GM12878 (cell line): ENCODE measurements around the gene VARS2. TPM values are rescaled to one million over a fixed set of nuclear protein-coding genes. Genes with fewer than 3 reads are reported as not detected.
A peak's percentile ranks its signal among the peaks of the same experiment; 100 is the strongest.
"Not testable (repeated sequence)": the region's sequence is repeated elsewhere in the genome, so short reads cannot be mapped to it uniquely, and the experiment has no call there.

ENCODE experiments used
- ATAC-seq: fragments of 200-7000 bp; cut with Tn5 transposase; 3 replicates; pipeline ENCODE4 v1.9.1; 2020; ENCODE audit warnings: mild to moderate bottlenecking, moderate library complexity
- BruUV-seq: library from RNA; stranded (reverse); fragments of 400-500 nt; replicated peaks from 2 replicates; lab custom pipeline; 2021; lab: Mats Ljungman, UMichigan
- CTCF ChIA-PET: fragments of 300-600 bp; sonication (Branson Sonifier 250); formaldehyde crosslinking; extraction: SDS; loops from one replicate; lab custom pipeline; 2021; ENCODE audit warnings: inconsistent platforms; lab: Yijun Ruan, JAX
- POLR2A ChIA-PET: fragments of 350-600 bp; formaldehyde crosslinking; extraction: SDS; loops from one replicate; lab custom pipeline; 2021; ENCODE audit warnings: inconsistent platforms; lab: Charles Lee
- RAD21 ChIA-PET: fragments of 300-600 bp; sonication (Branson Sonifier 250); formaldehyde crosslinking; loops from one replicate; lab custom pipeline; 2023; ENCODE audit warnings: antibody characterized with exemption; ENCODE audit not compliant: unreplicated experiment; lab: Charles Lee
- SMC1A ChIA-PET: fragments of 300-600 bp; sonication (Branson Sonifier 250); formaldehyde crosslinking; loops from one replicate; lab custom pipeline; 2023; ENCODE audit not compliant: unreplicated experiment, uncharacterized antibody; lab: Charles Lee
- DNase-seq: peaks from one replicate; pipeline ENCODE4 v3.0.0-alpha.2; 2011; ENCODE audit warnings: low read depth, low spot score
- FAIRE-seq: peaks from 3 replicates; lab custom pipeline; 2011; peaks lifted over from hg19 to GRCh38; lab: Jason Lieb, UNC
- H2AFZ ChIP-seq: 2 replicates; pipeline ENCODE4 v1.6.0; 2011; ENCODE audit warnings: low read depth, low read length, control low read depth; ENCODE audit not compliant: control insufficient read depth
- H3K27ac ChIP-seq: 2 replicates; pipeline ENCODE4 v1.5.1; 2011; ENCODE audit warnings: control low read depth; ENCODE audit not compliant: control insufficient read depth, insufficient read depth
- H3K27me3 ChIP-seq, 2 experiments: replicated peaks in 1 of 2; 2 replicates each; pipeline versions ENCODE4 v1.6.0 to v1.6.1; 2011; ENCODE audit warnings: low read length in 1 of 2; ENCODE audit not compliant: control insufficient read depth in 2 of 2, insufficient read depth in 2 of 2
- H3K36me3 ChIP-seq, 2 experiments: 2 replicates each; pipeline ENCODE4 v1.5.1; 2011; ENCODE audit warnings: low read length in 1 of 2; ENCODE audit not compliant: control insufficient read depth in 2 of 2, insufficient read depth in 2 of 2
- H3K4me1 ChIP-seq: 2 replicates; pipeline ENCODE4 v1.6.1; 2011; ENCODE audit warnings: mild to moderate bottlenecking, low read length, moderate library complexity, mixed read lengths; ENCODE audit not compliant: control insufficient read depth, insufficient read depth
- H3K4me2 ChIP-seq: 2 replicates; pipeline ENCODE4 v1.6.0; 2011; ENCODE audit warnings: control low read depth; ENCODE audit not compliant: control insufficient read depth, insufficient read depth
- H3K4me3 ChIP-seq: fragments of 200-600 bp; sonication (generic); 2 replicates; pipeline ENCODE4 v1.5.1; 2016
- H3K79me2 ChIP-seq: 2 replicates; pipeline ENCODE4 v1.6.0; 2011; ENCODE audit warnings: low read length; ENCODE audit not compliant: control insufficient read depth, insufficient read depth
- H3K9ac ChIP-seq: 2 replicates; pipeline ENCODE4 v1.8.0; 2011; ENCODE audit warnings: low read length, control low read depth, mixed read lengths; ENCODE audit not compliant: control insufficient read depth, insufficient read depth
- H3K9me3 ChIP-seq: replicated peaks from 3 replicates; pipeline ENCODE4 v1.5.1; 2011; ENCODE audit warnings: mild to moderate bottlenecking, low read length; ENCODE audit not compliant: control insufficient read depth, insufficient read depth
- H4K20me1 ChIP-seq: 2 replicates; pipeline ENCODE4 v1.6.0; 2011; ENCODE audit not compliant: control insufficient read depth, insufficient read depth
- IKZF2 ChIP-seq, 2 experiments: fragments of 450-650 bp; IDR thresholded peaks; 2 replicates each; pipeline ENCODE4 v1.6.1; 2017; ENCODE audit warnings: mild to moderate bottlenecking in 2 of 2, moderate library complexity in 2 of 2
- WGBS: methylation state at CpG from one replicate; pipeline ENCODE4 v1.1.6; 2016; ENCODE audit warnings: low lambda C conversion rate; ENCODE audit not compliant: insufficient replicate concordance, insufficient coverage; ENCODE audit errors: missing lambda C conversion rate; 5-methylcytosine and 5-hydroxymethylcytosine counted together
- in situ Hi-C: fragments of 300-500 bp; cut with MboI; formaldehyde crosslinking; loops from 9 replicates; pipeline ENCODE4 v1.14.3; 2018; ENCODE audit warnings: mixed read lengths
- intact Hi-C: fragments of 100-400 bp; cut with micrococcal nuclease; formaldehyde crosslinking; loops from one replicate; pipeline ENCODE4 v1.14.2; 2022; ENCODE audit not compliant: unreplicated experiment
- polyA plus RNA-seq, 11 experiments: library from polyadenylated mRNA; depleted of rRNA in 4 of 11; unstranded in 6 of 11; stranded (reverse) in 5 of 11; fragments of >200 nt; fragmentation: Nextera tagmentation in 4 of 11; fragmentation: Illumina TruSeq in 1 of 11; extraction: Ambion mirVana in 4 of 11; extraction: Trizol in 1 of 11; gene quantifications; 1 replicate in 1 of 11; 2 replicates in 10 of 11; pipeline versions ENCODE4 v1.2.1 to v1.2.3, GENCODE V29; 2011 to 2016; ENCODE audit warnings: inconsistent platforms in 2 of 11, missing spikeins in 2 of 11, low read depth in 1 of 11
- total RNA-seq, 4 experiments: library from RNA; depleted of rRNA in 3 of 4; stranded (reverse); fragments of >200 nt in 3 of 4; fragmentation: Illumina TruSeq in 1 of 4; extraction: Trizol in 1 of 4; gene quantifications; 2 replicates each; pipeline versions ENCODE4 v1.2.1 to v1.2.3, GENCODE V29; 2013 to 2021
- TF ChIP-seq, protein P1 (sequence below): fragments of 450-650 bp; IDR thresholded peaks from 2 replicates; pipeline ENCODE4 v1.6.1; 2016; ENCODE audit warnings: mild to moderate bottlenecking

The VARS2 gene
- total and polyA plus RNA-seq, 10 of the 15 experiments (the other 5 are each of a cell fraction or from before 2014, with no cell fraction given) = 3.8 to 70.7 (median 49.1) TPM

DNA sequence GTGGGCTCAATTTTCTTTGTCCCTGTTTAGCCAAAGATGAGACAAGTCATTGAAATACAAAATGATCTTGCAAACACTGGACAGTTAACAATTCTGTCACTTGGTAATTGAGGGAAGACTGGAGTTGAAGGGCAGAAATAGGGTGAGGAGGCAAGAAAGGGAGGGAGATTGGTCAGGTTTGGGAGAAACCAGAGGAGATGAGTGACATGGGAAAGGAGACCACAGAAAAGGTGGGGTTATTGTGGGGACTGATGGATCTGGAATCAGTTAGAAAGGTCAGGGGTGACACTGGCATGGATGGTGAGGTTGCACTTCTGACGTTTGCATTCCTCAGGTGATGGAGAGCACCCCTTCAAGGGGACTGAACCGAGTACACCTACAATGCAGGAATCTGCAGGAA lies 5.3 kb upstream of the VARS2 start:
- POLR2A ChIA-PET = no interaction called here
- peak overlapping the region; percentile 87 for H3K9ac ChIP-seq
- DNase-seq (no peak), ATAC-seq (no peak), FAIRE-seq (no peak)
- no peaks in the 10 kb centered on the region for H3K27me3 ChIP-seq
- peak overlapping the region; percentile 92 for H3K4me2 ChIP-seq
- peaks cover 3% of the 10 kb centered on the region in 2 experiments; a peak in 1 of 4 replicates for H3K36me3 ChIP-seq
- H3K4me3 ChIP-seq = peak overlapping the region; percentile 100
- peaks cover 9% of the 10 kb centered on the region for H3K4me1 ChIP-seq
- H2AFZ ChIP-seq = peak overlapping the region; percentile 98; the same call in 1 of the 2 replicates
- in situ Hi-C loops (no loop called here), intact Hi-C loops (loop anchor here (2.0 kb wide), 1 partner anchor 26 kb away; no protein-coding TSS in a partner anchor)
- SMC1A ChIA-PET = interaction anchor here (0.8 to 3.0 kb wide), 3 partner anchors 25 to 212 kb away, joined by 3 to 14 read pairs (median 4); partner anchors contain the start of gene DDR1
- H3K9me3 ChIP-seq = no peaks in the 10 kb centered on the region
- peak overlapping the region; percentile 75; the same call in 1 of the 2 replicates for H3K27ac ChIP-seq
- CTCF ChIA-PET = interaction anchor here (1.2 to 1.9 kb wide), 3 partner anchors 23 to 178 kb away, joined by 5 to 6 read pairs (median 5); no protein-coding TSS in a partner anchor
- BruUV-seq = no TSS peak
- 16% methylated on average over 2 of the region's 2 CpGs for WGBS
- TF ChIP-seq, protein P1, sequence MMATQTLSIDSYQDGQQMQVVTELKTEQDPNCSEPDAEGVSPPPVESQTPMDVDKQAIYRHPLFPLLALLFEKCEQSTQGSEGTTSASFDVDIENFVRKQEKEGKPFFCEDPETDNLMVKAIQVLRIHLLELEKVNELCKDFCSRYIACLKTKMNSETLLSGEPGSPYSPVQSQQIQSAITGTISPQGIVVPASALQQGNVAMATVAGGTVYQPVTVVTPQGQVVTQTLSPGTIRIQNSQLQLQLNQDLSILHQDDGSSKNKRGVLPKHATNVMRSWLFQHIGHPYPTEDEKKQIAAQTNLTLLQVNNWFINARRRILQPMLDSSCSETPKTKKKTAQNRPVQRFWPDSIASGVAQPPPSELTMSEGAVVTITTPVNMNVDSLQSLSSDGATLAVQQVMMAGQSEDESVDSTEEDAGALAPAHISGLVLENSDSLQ = peak; percentile 26; the same call in 1 of the 2 replicates
- no peak for TF ChIP-seq IKZF2 (IDR thresholded peaks at IDR 0.05)
- H3K79me2 ChIP-seq = peaks cover 11% of the 10 kb centered on the region
- RAD21 ChIA-PET = interaction anchor here (3.5 kb wide), 1 partner anchor 25 kb away, joined by 22 read pairs; the partner anchor contains the start of gene DDR1
- H4K20me1 ChIP-seq = no peaks in the 10 kb centered on the region

DNA sequence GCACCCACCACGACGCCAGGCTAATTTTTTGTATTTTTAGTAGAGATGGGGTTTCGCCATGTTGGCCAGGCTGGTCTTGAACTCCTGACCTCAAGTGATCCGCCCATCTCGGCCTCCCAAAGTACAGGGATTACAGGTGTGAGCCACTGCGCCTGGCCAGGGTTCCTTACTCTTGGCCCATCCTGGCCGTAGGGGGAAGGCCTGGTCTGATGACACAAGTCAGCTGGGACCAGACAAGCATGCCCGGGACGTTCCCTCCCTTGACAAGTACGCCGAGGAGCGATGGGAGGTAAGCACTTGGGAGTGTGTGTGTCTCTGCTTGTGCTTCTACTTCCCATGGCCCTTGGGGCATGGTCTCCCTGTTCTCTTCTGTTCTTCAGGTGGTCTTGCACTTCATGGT lies 3.6 kb upstream of the VARS2 start:
- ChIA-PET CTCF (interaction anchor here (0.6 kb wide), 1 partner anchor 169 kb away, joined by 3 read pairs; no protein-coding TSS in a partner anchor), POLR2A (interaction anchor here (0.6 to 1.4 kb wide), 4 partner anchors 24 to 28 kb away, joined by 3 read pairs; partner anchors contain the start of gene DDR1), RAD21 (interaction anchor here (1.1 kb wide), 1 partner anchor 26 kb away, joined by 3 read pairs; the partner anchor contains the start of gene DDR1)
- H3K9ac ChIP-seq, H3K27ac ChIP-seq, DNase-seq, SMC1A ChIA-PET, H3K9me3 ChIP-seq, intact Hi-C loops, H3K27me3 ChIP-seq, in situ Hi-C loops, H4K20me1 ChIP-seq, FAIRE-seq, BruUV-seq, H3K4me2 ChIP-seq, H3K4me3 ChIP-seq, ATAC-seq, H2AFZ ChIP-seq, H3K36me3 ChIP-seq: not testable (repeated sequence)
- 94% methylated on average over 12 of the region's 12 CpGs for WGBS
- H3K79me2 ChIP-seq = peaks cover 20% of the 10 kb centered on the region
- peaks cover 11% of the 10 kb centered on the region for H3K4me1 ChIP-seq
